ENCODE measurements around the gene KCTD15.

KCTD15 gene

DNA sequence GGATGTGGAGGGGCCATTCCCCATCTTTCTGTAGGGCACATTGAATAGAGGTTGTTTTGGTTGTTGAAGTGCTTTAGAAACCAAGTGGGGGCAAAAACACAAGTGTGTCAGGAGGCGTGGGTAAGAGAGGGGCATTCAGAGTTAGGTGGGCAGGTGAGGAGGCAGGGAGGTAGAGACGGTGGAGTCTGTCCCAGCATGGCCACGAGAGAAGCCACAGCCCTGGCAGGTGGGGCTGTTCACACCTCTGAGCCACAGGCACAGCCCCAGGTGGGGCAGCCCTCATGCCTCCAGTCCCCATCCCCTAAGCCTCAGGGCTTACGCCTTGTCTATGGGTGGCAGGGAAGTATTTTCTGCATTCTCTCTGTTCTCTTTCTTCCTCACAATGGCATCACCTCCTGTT, 43.7 kb downstream of the KCTD15 start:
- no peak for DNase-seq (ENCODE audit: extremely low spot score, insufficient read length, low read depth)
- FAIRE-seq, result no peak

DNA sequence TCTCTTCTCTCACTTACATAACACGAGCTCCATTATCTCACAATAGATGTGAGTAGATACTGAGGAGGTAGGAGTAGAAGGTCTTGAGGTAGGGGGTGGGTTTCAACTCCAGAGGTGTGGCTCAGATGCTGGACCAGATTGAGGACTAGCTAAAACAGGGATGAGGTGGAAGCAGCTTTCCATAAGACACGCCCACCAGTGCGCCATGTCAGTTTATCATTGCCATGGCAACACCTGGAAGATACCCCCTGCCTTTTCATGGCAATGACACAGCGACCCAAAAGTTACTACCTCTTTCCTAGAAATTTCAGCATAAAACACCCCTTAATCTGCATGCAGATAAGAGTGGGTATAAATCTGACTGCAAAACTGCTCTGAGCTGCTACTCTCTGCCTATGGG, 44.1 kb downstream of the KCTD15 start:
- DNase-seq (ENCODE audit: extremely low spot score, insufficient read length, low read depth), result no peak
- FAIRE-seq, result no peak

DNA sequence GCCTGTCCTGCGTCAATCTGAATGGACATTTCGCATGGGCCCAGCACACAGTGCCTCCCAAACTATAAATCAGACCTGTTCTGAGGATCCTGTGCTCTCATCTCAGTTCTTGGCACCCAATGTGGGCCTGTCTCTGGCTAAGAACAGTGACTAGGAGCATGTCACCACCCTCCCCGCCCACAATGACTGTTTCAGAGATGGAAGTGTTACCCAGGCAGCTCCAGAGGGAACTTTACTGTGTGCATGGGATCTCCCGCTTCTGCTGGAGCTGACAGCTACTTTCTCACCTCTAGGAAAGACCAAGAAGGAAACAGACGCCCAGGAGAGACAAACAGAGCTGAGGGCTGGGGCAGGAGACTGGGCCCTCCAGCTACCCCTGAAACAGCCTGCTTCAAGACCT, 45.0 kb downstream of the KCTD15 start:
- no peak for DNase-seq (ENCODE audit: extremely low spot score, insufficient read length, low read depth)
- FAIRE-seq, result no peak

DNA sequence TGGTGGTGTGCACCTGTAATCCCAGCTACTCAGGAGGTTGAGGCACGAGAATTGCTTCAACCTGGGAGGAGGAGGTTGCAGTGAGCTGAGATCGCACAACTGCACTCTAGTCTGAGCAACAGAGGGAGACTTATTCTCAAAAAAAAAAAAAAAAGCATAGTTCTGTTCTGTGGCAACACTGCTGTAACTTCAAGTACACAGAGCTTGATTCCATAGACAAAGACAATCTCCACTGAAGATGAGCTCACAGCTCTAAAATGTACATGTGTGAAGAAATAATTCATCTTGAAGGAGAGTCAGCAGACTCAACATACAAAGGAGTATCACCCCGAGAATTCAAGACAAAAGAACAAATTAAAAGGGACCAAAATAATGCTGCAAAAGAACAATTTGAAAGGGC, 47.8 kb downstream of the KCTD15 start:
- no peak for FAIRE-seq

DNA sequence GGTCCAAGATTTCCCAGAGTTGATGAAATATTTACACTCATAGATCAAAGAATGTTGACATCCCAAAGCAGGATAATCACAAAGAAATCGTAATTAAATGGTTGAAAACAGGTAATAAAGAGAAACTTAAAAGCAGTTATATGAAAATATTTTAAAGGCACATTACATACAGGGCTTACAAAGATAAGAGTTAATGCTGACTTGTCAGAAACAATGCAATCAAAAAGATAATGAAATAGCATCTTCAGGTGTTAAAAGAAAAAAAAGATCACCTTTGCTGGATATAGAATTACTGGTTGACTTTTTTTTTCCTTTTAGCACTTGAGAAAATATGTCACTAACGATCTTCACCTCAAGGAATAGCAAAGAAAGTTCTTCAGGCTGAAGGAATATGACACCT, 48.8 kb downstream of the KCTD15 start:
- no peak for DNase-seq (ENCODE audit: extremely low spot score, insufficient read length, low read depth)
- FAIRE-seq, result no peak

More for the DNA sequence above, 47.8 kb downstream of the KCTD15 start:
- DNase-seq (ENCODE audit: extremely low spot score, insufficient read length, low read depth), result no peak

DNA sequence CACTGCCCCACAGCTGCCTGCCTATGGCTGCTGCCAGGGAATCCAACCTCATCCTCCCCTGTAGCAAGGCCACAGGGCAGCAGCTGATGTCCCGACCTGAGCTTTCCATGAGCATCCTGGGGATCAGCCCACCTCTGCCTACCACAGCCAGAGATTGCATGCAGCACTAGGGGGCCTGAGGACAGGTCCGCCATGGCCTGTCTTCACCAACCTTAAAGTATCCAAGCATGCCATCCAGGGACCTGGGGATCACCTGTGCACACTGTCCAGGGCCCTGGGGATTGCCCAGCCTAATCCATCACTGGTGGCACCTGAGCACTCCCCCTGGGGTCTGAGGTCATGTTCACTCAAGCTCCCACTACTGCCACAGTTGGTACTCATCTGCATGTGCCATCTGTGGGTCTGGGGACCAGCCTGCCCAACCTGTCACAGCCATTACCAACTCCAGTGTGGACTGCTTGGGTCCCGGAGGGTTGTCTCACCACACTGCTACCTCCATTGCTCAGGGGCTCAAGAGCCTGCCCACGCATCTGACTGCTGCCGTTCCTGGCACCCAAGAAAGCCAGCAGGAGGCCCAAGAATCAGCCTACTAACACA, 53.0 kb downstream of the KCTD15 start:
- DNase-seq (ENCODE audit: extremely low spot score, insufficient read length, low read depth), result no peak
- no peak for FAIRE-seq

DNA sequence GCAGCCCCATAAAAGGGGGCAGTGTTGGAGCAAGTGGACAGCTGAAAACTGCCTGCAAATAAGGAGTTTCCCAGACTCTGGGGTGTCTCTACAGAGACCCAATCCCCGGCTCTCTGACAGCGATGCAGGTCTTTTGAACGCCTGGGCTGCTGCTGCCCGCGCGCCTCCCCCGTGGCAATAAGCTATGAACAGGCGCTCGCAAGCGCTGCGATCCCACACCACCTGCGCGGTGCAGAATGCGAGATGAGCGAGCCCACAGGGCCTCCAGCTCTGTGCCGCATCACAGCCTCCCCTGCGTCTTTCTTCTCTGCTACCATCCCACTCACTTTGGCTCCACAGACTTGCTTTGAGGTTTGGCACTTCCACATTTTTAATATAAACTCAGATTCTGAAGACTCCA, 62.3 kb downstream of the KCTD15 start:
- DNase-seq (ENCODE audit: extremely low spot score, insufficient read length, low read depth) (no peak), FAIRE-seq (no peak)

DNA sequence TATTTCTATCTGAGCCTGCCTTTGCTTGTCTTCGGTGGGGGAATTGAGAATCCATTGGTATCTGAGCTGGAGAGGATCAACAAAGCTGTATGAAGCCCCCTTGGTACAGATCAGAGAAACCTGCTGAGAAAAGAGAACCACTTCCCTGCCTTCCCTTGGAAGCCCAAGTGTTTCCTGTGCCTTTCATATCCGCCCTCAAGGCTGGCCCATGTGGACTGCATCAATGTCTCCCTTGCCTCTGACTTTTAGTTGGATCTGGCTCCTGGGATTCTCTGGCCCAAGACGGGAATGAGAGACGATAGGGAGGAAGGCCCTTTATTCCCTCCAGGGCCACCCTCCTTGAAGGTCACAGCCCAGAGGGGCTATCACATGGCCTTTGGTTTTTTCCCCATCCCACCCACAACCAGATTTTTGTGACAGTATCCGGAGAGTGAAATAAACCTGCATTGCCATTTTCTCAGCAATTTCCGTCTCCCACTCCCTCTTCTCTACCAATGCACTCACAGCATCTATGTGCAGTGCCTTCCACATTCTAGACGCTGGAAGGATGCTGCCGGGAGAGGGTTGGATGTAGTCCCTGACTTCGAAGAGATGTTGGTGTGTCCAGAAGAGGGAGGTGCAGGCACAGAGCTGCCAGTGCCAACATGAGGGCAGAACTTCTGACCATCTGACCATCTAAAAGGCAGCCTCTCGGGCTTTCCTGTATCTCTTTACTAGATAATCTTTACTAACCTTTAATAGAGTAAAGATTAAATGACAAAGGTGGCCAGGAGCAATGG, 63.8 kb downstream of the KCTD15 start:
- DNase-seq (ENCODE audit: extremely low spot score, insufficient read length, low read depth) (no peak), FAIRE-seq (no peak)

DNA sequence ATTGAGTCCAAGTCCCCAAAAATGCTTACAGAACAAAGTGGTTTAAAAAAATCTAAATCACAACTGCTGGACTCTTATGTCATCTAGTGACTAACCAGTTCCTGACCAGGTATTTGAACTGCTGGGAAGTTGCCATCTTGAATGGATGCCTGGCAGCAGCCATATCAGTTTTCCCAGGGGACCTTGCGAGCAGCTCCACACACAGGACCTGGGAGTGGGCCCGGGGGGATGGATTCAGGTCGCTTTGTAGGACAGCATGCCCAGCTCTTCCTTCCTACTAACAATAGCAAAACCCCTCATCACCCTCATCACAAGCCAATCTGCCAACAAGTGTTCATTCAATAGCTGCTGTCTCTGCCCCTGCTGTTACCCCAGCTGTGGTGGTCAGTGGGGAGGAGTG, 65.3 kb downstream of the KCTD15 start:
- FAIRE-seq, result no peak
- no peak for DNase-seq (ENCODE audit: extremely low spot score, insufficient read length, low read depth)

DNA sequence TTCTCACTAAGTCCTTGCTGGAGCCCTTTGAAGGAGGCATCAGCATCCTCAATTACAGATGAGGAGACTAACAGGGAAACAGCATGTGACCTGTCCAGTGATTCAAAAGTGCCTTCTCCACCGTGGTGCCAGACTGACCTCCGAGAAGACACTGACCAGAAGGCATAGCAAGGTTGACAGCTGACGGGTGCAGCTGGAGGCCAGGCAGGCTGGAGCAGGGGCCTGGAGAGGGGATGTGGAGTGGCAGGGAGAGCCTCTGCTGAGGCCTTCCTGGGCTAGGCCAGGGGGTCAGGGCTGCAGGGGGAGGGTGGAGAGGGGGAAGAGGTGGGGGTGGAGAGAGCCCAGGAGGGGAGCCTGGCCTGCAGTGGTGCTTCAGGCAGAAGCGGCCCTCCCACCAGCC, 66.3 kb downstream of the KCTD15 start:
- DNase-seq (ENCODE audit: extremely low spot score, insufficient read length, low read depth), result no peak
- FAIRE-seq, result no peak

DNA sequence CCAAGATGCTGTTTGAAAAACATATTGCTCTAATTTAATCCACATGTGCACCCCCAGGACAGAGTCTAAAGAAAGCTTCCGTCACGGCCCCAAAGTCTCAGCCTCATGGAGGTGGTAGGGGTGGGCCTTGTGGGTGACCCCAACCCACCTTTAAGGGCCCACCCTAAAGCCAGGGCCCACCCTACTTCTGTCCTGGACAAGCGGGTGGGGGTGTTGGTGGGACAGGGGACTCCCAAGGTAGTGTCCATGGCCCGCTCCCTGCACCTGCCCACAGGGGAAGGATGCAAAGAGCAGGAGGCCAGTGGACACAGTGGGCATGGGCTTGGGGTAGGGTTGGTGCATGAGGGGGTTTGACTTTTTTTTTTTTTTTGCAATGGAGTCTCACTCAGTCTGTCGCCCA, 66.8 kb downstream of the KCTD15 start:
- DNase-seq (ENCODE audit: extremely low spot score, insufficient read length, low read depth), result no peak

DNA sequence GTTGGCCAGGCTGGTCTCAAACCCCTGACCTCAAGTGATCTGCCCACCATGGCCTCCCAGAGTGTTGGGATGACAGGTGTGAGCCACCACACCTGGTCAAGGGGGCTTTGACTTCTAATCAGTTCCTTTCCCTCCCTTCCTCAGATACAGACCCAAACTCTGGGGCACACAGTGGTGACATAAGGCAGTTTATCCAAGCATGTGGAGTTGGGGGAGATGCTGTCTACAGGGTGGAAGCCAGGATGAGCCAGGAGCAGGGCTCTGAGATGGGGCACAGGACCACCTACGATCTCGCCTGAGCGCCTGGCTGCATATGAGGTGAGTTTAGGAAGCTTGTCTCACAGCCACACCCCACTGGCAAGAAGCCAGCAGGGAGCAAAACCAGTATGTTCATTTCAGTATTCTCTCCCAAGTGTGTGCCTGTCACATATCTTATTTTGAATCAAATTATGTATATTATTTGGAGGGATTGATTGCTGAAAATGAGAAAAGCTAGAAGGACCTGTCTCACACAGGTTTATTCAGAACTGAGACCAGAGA, 67.7 kb downstream of the KCTD15 start:
- FAIRE-seq (no peak), DNase-seq (ENCODE audit: extremely low spot score, insufficient read length, low read depth) (no peak)

More for the DNA sequence above, 66.8 kb downstream of the KCTD15 start:
- no peak for FAIRE-seq

DNA sequence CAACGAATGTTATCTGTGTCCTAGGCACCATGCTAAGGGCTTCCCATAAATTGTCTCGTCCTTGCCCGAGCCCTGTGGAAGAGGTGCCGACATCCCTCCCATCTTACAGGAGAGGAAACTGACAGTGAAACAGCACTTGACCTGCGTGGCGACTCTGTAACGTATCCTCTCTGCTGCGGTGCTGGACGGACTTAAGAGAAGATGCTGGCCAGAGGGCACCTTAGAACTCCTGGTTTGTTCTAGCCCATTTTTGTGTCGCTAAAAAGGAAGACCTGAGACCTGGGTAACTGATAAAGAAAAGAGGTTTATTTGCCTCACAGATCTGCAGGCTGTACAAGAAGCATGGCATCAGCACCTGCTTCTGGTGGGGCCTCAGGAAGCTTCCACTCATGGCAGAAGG, 68.6 kb downstream of the KCTD15 start:
- DNase-seq (ENCODE audit: extremely low spot score, insufficient read length, low read depth), result no peak
- no peak for FAIRE-seq

All from GM18507 (cell line).